ENCODE measurements around the gene FRYL.
"Not testable (repeated sequence)": the region's sequence is repeated elsewhere in the genome, so short reads cannot be mapped to it uniquely, and the experiment has no call there.

The FRYL gene

DNA sequence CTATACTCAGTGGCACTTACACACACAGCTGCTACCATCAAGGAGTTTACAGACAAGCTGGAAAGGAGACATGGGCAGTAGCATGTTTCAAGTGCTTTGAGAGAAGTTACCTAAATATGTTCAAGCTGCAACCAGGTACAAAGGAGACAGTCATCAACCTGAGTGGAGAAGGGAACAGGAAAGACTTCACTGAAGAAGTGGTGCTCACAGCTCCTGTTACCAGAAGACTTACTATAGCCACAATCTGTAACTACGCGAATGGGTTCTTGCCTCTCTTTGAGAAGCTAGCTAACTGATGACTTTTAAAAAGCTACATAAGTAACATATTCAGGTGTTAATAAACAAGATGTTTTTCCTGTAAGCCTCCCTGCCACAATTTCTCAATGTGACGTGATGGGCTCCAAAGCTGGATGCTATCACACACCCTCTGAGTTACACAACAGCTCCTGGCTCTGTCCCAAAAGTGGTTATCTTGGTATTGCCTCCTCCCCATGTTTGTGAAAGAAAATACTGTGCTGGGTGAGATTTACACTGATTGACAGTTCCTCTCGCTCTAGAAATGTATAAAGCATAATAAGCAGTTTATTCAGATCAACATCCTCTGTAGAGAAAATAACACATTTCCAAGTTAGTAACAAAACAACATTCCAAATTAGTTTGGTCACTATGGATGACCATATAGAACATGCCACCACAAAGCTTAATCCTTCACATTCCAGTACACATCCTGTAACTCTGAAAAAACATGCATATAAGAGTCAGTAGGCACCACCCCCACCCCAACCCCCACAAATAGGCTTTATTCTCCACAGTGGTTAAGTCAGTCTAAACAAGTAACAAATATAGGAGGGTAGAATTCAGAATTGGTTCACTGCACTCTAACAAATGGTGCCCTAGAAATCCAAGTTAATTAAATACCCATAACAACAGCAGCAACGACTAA lies 81.8 kb downstream of the FRYL start:
- TF ChIP-seq, protein P1, sequence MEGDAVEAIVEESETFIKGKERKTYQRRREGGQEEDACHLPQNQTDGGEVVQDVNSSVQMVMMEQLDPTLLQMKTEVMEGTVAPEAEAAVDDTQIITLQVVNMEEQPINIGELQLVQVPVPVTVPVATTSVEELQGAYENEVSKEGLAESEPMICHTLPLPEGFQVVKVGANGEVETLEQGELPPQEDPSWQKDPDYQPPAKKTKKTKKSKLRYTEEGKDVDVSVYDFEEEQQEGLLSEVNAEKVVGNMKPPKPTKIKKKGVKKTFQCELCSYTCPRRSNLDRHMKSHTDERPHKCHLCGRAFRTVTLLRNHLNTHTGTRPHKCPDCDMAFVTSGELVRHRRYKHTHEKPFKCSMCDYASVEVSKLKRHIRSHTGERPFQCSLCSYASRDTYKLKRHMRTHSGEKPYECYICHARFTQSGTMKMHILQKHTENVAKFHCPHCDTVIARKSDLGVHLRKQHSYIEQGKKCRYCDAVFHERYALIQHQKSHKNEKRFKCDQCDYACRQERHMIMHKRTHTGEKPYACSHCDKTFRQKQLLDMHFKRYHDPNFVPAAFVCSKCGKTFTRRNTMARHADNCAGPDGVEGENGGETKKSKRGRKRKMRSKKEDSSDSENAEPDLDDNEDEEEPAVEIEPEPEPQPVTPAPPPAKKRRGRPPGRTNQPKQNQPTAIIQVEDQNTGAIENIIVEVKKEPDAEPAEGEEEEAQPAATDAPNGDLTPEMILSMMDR (IDR thresholded peaks at IDR 0.05; ENCODE audit: poor library complexity, severe bottlenecking), result no peak
- ATAC-seq (ENCODE audit: low read depth) (peak; percentile 75), DNase-seq (ENCODE audit: low spot score) (peak; percentile 83)
- Histone ChIP-seq H3K4me3 (ENCODE audit: severe bottlenecking) (no peak overlapping the region), H3K4me1 (ENCODE audit: insufficient read depth, poor library complexity, severe bottlenecking) (peaks cover 45% of the 10 kb centered on the region), H3K27ac (ENCODE audit: poor library complexity, severe bottlenecking) (peak overlapping the region; percentile 100), H3K9me3 (ENCODE audit: severe bottlenecking) (no peaks in the 10 kb centered on the region), H3K36me3 (ENCODE audit: low read depth) (no peaks in the 10 kb centered on the region), H3K27me3 (ENCODE audit: insufficient read depth, poor library complexity, severe bottlenecking) (no peaks in the 10 kb centered on the region)

DNA sequence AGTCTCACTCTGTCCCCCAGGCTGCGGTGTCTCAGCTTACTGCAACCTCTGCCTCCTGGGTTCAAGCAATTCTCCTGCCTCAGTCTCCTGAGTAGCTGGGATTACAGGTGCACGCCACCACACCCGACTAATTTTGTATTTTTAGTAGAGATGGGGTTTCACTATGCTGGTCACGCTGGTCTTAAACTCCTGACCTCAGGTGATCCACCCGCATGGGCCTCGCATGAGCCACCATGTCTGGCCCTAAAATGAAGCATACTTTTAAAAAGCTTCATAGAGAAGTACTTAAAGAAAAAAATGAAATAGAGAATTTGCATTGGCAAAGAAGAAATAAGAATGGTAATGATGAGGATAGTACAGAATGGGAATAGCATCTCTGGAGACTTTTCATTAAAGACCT lies 82.6 kb downstream of the FRYL start:
- not testable (repeated sequence) for ATAC-seq (ENCODE audit: low read depth); H3K36me3 ChIP-seq (ENCODE audit: low read depth); H3K9me3 ChIP-seq (ENCODE audit: severe bottlenecking); DNase-seq (ENCODE audit: low spot score); H3K4me3 ChIP-seq (ENCODE audit: severe bottlenecking); H3K27me3 ChIP-seq (ENCODE audit: insufficient read depth, poor library complexity, severe bottlenecking)
- H3K27ac ChIP-seq (ENCODE audit: poor library complexity, severe bottlenecking), result peak overlapping the region; percentile 100
- peaks cover 47% of the 10 kb centered on the region for H3K4me1 ChIP-seq (ENCODE audit: insufficient read depth, poor library complexity, severe bottlenecking)

DNA sequence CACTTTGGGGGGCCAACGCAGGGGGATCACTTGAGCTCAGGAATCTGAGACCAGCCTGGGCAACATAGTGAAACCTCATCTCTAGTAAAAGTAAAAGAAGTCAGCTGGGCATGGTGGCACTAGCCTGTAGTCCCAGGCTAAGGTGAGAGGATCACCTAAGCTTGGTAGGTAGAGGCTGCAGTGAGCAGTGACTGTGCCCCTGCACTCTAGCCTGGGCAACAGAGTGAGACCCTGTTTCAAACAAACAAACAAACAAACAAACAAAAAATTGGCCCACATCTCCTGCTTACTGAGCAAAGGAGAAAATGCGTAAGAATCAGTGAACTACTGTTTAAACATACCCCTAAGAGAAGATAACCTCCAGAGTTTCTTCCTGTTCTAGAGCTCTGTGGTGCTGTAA lies 85.3 kb downstream of the FRYL start:
- H3K4me1 ChIP-seq (ENCODE audit: insufficient read depth, poor library complexity, severe bottlenecking), result peaks cover 43% of the 10 kb centered on the region
- H3K27ac ChIP-seq (ENCODE audit: poor library complexity, severe bottlenecking), result no peak overlapping the region
- ATAC-seq (ENCODE audit: low read depth) (no peak), DNase-seq (ENCODE audit: low spot score) (no peak)
- H3K27me3 ChIP-seq (ENCODE audit: insufficient read depth, poor library complexity, severe bottlenecking), result no peaks in the 10 kb centered on the region
- TF ChIP-seq, protein P1 (IDR thresholded peaks at IDR 0.05; ENCODE audit: poor library complexity, severe bottlenecking), result no peak
- H3K9me3 ChIP-seq (ENCODE audit: severe bottlenecking), result no peaks in the 10 kb centered on the region
- H3K36me3 ChIP-seq (ENCODE audit: low read depth), result no peaks in the 10 kb centered on the region
- no peak overlapping the region for H3K4me3 ChIP-seq (ENCODE audit: severe bottlenecking)

DNA sequence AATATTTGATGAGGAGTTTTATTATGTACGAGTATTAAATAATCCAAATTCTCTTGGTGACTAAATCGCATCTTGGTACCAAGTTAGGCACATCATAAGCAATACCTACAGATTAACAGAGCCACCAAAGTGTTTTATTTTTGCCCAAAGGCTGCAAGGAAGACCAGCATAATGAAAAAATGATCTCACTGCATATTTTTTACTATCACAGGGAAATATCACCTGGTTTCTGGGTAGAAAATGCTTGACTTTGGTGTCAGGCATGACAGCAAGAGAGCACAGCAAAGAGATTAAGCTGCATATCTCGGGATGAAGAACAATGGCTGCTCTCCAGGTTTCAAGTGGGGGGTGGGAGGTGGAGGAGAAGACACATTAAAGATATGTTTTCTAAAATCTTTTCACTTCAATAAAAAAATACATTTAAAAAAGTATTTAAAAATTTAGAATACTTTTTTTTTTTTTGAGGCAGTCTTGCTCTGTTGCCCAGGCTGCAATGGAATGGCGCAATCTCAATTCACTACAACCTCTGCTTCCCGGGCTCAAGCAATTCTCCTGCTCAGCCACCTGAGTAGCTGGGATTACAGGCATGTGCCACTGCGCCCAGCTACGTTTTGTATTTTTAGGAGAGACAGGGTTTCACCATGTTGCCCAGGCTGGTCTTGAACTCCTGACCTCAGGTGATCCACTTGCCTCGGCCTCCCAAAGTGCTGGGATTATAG lies 86.1 kb downstream of the FRYL start:
- H3K36me3 ChIP-seq (ENCODE audit: low read depth), result no peaks in the 10 kb centered on the region
- H3K27me3 ChIP-seq (ENCODE audit: insufficient read depth, poor library complexity, severe bottlenecking), result no peaks in the 10 kb centered on the region
- TF ChIP-seq, protein P1 (IDR thresholded peaks at IDR 0.05; ENCODE audit: poor library complexity, severe bottlenecking), result no peak
- DNase-seq (ENCODE audit: low spot score), result no peak
- no peak overlapping the region for H3K4me3 ChIP-seq (ENCODE audit: severe bottlenecking)
- H3K27ac ChIP-seq (ENCODE audit: poor library complexity, severe bottlenecking), result no peak overlapping the region
- H3K4me1 ChIP-seq (ENCODE audit: insufficient read depth, poor library complexity, severe bottlenecking), result peaks cover 36% of the 10 kb centered on the region
- H3K9me3 ChIP-seq (ENCODE audit: severe bottlenecking), result no peaks in the 10 kb centered on the region
- no peak for ATAC-seq (ENCODE audit: low read depth)

DNA sequence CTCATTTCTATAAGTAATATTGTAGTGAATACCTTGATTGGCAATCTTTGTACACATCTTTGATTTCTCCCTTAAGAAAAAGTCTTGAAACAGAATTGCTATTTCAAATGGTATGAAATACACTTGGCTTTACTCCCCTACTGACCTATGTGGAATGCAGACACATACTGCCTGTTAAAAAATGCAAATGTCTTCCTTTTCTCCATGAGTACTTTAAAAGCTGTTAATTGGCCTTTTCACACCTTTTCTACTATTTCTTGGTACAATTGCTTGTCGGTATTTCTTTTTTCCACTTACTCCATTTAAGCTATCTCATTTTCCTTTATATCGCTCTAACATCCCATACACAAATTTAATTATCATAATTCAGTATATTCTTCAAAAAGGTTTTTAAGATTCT lies 87.2 kb downstream of the FRYL start:
- Histone ChIP-seq H3K27ac (ENCODE audit: poor library complexity, severe bottlenecking) (no peak overlapping the region), H3K27me3 (ENCODE audit: insufficient read depth, poor library complexity, severe bottlenecking) (no peaks in the 10 kb centered on the region), H3K36me3 (ENCODE audit: low read depth) (no peaks in the 10 kb centered on the region), H3K9me3 (ENCODE audit: severe bottlenecking) (no peaks in the 10 kb centered on the region), H3K4me1 (ENCODE audit: insufficient read depth, poor library complexity, severe bottlenecking) (peaks cover 30% of the 10 kb centered on the region), H3K4me3 (ENCODE audit: severe bottlenecking) (no peak overlapping the region)
- no peak for ATAC-seq (ENCODE audit: low read depth)
- TF ChIP-seq, protein P1 (IDR thresholded peaks at IDR 0.05; ENCODE audit: poor library complexity, severe bottlenecking), result no peak
- no peak for DNase-seq (ENCODE audit: low spot score)

Data from RWPE2 (cell line).